GM19468 (cell line): ENCODE measurements around the gene CRY2.
"Not testable (repeated sequence)": the region's sequence is repeated elsewhere in the genome, so short reads cannot be mapped to it uniquely, and the experiment has no call there.

Experiments
- ATAC-seq: cut with Tn5 transposase; IDR thresholded peaks from one replicate; pipeline ENCODE4 v1.9.1; 2021; ENCODE audit warnings: mild to moderate bottlenecking, moderate library complexity, moderate number of reproducible peaks; ENCODE audit not compliant: unreplicated experiment; ENCODE audit errors: extremely low read depth

Gene CRY2

GRCh38 chr11:45846974-45847910, at the start of gene CRY2:
CRY2 (plus strand) TSS chr11:45847475; CDS start chr11:45847491, 16 bp downstream.
- peak; percentile 83 for ATAC-seq

GRCh38 chr11:45798793-45799441, 48.4 kb upstream of the CRY2 start:
- no peak for ATAC-seq

- no peak for ATAC-seq
These were observed 47.7 kb upstream of the CRY2 start for GRCh38 chr11:45799562-45799961.

- ATAC-seq: no peak
These were observed 47.0 kb upstream of the CRY2 start for GRCh38 chr11:45800261-45800660.

GRCh38 chr11:45801723-45802315, 45.5 kb upstream of the CRY2 start:
- ATAC-seq: no peak

GRCh38 chr11:45802531-45803317, 44.6 kb upstream of the CRY2 start:
- ATAC-seq: no peak

GRCh38 chr11:45803971-45804760, 43.1 kb upstream of the CRY2 start:
- no peak for ATAC-seq

- peak; percentile 88 for ATAC-seq
These were observed 42.4 kb upstream of the CRY2 start, which contains the start of gene SLC35C1 for GRCh38 chr11:45804761-45805304. SLC35C1 (plus strand) TSS chr11:45805149; CDS start chr11:45805802, 653 bp downstream.

GRCh38 chr11:45805305-45806071, 41.8 kb upstream of the CRY2 start:
- no peak for ATAC-seq

GRCh38 chr11:45806072-45806933, 41.0 kb upstream of the CRY2 start:
- no peak for ATAC-seq

- no peak for ATAC-seq
These were observed 40.1 kb upstream of the CRY2 start for GRCh38 chr11:45806937-45807791.

- no peak for ATAC-seq
These were observed 39.5 kb upstream of the CRY2 start for GRCh38 chr11:45807792-45808238.

GRCh38 chr11:45808427-45808826, 38.8 kb upstream of the CRY2 start:
- not testable (repeated sequence) for ATAC-seq

- ATAC-seq: no peak
These were observed 37.5 kb upstream of the CRY2 start for GRCh38 chr11:45809456-45810395.

GRCh38 chr11:45810431-45811108, 36.7 kb upstream of the CRY2 start:
- ATAC-seq: no peak
